ENCODE data around the gene C1orf159.
"Not testable (repeated sequence)": the region's sequence is repeated elsewhere in the genome, so short reads cannot be mapped to it uniquely, and the experiment has no call there.

GRCh38 chr1:1152431-1152830, 36.5 kb upstream of the C1orf159 start:
- not testable (repeated sequence) for TF ChIP-seq EZH2phosphoT487, CTCF (IDR thresholded peaks at IDR 0.05)

All from neural progenitor cell (in vitro differentiated cells).